HG02610 (cell line): ENCODE measurements around the gene ANGPTL4.
"Not testable (repeated sequence)": the region's sequence is repeated elsewhere in the genome, so short reads cannot be mapped to it uniquely, and the experiment has no call there.

Source experiments
- ATAC-seq: cut with Tn5 transposase; IDR thresholded peaks from one replicate; pipeline ENCODE4 v1.9.1; 2021; ENCODE audit warnings: mild to moderate bottlenecking, moderate library complexity; ENCODE audit not compliant: unreplicated experiment

Gene ANGPTL4

GRCh38 chr19:8334458-8335342, 29.3 kb upstream of the ANGPTL4 start:
- no peak for ATAC-seq

GRCh38 chr19:8335343-8336071, 28.4 kb upstream of the ANGPTL4 start:
- ATAC-seq: no peak

GRCh38 chr19:8336072-8336569, 27.8 kb upstream of the ANGPTL4 start:
- no peak for ATAC-seq

- ATAC-seq: no peak
Observed at GRCh38 chr19:8336660-8337059, 27.3 kb upstream of the ANGPTL4 start.

- no peak for ATAC-seq
Observed at GRCh38 chr19:8337728-8338127, 26.2 kb upstream of the ANGPTL4 start.

- ATAC-seq: no peak
Observed at GRCh38 chr19:8338835-8339234, 25.1 kb upstream of the ANGPTL4 start.

- ATAC-seq: no peak
Observed at GRCh38 chr19:8340341-8341096, 23.4 kb upstream of the ANGPTL4 start.

- ATAC-seq: not testable (repeated sequence)
Observed at GRCh38 chr19:8341504-8341903, 22.5 kb upstream of the ANGPTL4 start.

GRCh38 chr19:8342316-8342683, 21.7 kb upstream of the ANGPTL4 start:
- ATAC-seq: no peak

GRCh38 chr19:8342684-8343482, 21.1 kb upstream of the ANGPTL4 start, which contains the start of gene KANK3:
KANK3 (minus strand) TSS chr19:8343262; CDS start chr19:8337828, 5,434 bp downstream.
- peak; percentile 97 for ATAC-seq

GRCh38 chr19:8343483-8343844, 20.5 kb upstream of the ANGPTL4 start:
- no peak for ATAC-seq

GRCh38 chr19:8349629-8350372, 14.2 kb upstream of the ANGPTL4 start:
- not testable (repeated sequence) for ATAC-seq

GRCh38 chr19:8352134-8352827, 11.7 kb upstream of the ANGPTL4 start:
- ATAC-seq: no peak

GRCh38 chr19:8352845-8353244, 11.1 kb upstream of the ANGPTL4 start:
- not testable (repeated sequence) for ATAC-seq

- no peak for ATAC-seq
Observed at GRCh38 chr19:8355631-8356402, 8.1 kb upstream of the ANGPTL4 start.

- no peak for ATAC-seq
Observed at GRCh38 chr19:8357007-8357521, 6.9 kb upstream of the ANGPTL4 start.

- no peak for ATAC-seq
Observed at GRCh38 chr19:8358948-8359347, 5.0 kb upstream of the ANGPTL4 start.

- ATAC-seq: no peak
Observed at GRCh38 chr19:8360196-8360595, 3.8 kb upstream of the ANGPTL4 start.
